ENCODE results near the gene ITFG2. TPM values are rescaled to one million over a fixed set of nuclear protein-coding genes. Genes with fewer than 3 reads are reported as not detected.

ITFG2 gene
- total RNA-seq, 1 donor from 2014 or later, result 41.8 TPM

DNA sequence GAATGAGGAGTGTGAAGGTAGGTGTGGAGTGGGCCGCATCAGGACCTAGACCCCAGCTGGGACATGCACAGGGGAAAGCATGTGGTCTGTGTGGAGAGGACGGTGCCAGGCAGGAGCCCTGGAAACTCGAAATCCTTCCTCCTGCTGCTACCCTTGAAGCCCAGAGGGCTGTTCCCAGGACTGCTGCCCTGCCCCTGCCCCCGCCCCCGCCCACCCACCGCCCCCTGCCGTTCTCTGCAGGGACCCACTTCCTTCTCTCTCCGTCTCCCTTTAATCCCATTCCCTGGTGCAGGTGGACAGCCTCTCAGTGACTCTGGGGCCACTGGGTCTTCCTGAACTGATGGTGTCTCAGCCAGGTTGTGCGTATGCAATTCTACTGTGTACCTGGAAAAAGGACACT, 8.0 kb downstream of the ITFG2 start:
- no peaks in the 10 kb centered on the region for H3K4me1 Mint-ChIP-seq (ENCODE audit: unreplicated experiment)
- TF ChIP-seq, protein P1, sequence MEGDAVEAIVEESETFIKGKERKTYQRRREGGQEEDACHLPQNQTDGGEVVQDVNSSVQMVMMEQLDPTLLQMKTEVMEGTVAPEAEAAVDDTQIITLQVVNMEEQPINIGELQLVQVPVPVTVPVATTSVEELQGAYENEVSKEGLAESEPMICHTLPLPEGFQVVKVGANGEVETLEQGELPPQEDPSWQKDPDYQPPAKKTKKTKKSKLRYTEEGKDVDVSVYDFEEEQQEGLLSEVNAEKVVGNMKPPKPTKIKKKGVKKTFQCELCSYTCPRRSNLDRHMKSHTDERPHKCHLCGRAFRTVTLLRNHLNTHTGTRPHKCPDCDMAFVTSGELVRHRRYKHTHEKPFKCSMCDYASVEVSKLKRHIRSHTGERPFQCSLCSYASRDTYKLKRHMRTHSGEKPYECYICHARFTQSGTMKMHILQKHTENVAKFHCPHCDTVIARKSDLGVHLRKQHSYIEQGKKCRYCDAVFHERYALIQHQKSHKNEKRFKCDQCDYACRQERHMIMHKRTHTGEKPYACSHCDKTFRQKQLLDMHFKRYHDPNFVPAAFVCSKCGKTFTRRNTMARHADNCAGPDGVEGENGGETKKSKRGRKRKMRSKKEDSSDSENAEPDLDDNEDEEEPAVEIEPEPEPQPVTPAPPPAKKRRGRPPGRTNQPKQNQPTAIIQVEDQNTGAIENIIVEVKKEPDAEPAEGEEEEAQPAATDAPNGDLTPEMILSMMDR (conservative IDR thresholded peaks at IDR 0.05), result no peak
- no peak overlapping the region for H3K27ac Mint-ChIP-seq
- DNase-seq (ENCODE audit: extremely low spot score, unreplicated experiment), result no peak
- no peaks in the 10 kb centered on the region for H3K9me3 Mint-ChIP-seq
- H3K27me3 Mint-ChIP-seq, result no peaks in the 10 kb centered on the region
- H3K36me3 Mint-ChIP-seq, result peaks cover 56% of the 10 kb centered on the region
- no peak overlapping the region for H3K4me3 Mint-ChIP-seq

DNA sequence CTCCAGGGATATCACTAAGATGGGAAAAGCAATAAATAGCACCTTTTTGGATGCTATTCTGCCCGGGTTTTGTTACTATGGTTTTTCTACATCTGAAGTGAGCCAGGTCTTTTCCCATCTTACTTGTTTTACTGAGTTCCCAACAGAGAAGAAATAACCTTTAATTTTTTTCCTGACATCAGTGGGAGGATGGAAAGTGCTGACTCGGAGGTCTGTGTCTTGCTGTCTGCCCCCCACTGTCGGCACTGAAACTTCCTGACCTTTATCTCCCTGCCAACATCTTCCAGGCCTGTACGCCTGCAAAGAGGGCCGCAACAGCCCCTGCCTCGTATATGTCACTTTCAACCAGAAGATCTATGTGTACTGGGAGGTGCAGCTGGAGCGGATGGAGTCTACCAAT, 11.0 kb downstream of the ITFG2 start:
- peaks cover 57% of the 10 kb centered on the region for H3K36me3 Mint-ChIP-seq
- no peak overlapping the region for H3K27ac Mint-ChIP-seq

DNA sequence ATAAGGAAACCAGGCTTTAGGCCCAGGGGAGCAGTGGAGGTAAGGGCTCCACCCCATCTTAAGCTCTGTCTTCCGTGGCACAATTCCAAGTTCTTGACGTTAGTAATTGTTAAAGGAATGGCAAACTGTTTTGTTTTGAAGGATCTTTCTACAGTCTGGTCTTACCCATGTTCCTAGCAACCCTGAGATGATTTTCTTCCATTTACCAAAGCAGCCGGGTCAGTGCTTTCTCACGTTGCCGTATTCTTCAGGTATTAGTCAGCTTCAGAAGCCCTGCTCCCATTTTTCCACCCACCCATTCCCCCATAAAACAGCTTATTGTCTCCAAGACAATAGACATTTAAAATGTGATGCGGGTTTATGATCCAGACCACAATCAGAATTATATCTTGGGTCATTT, 12.1 kb downstream of the ITFG2 start:
- no peaks in the 10 kb centered on the region for H3K9me3 Mint-ChIP-seq
- peaks cover 64% of the 10 kb centered on the region for H3K36me3 Mint-ChIP-seq
- H3K4me1 Mint-ChIP-seq (ENCODE audit: unreplicated experiment), result no peaks in the 10 kb centered on the region
- H3K27me3 Mint-ChIP-seq, result no peaks in the 10 kb centered on the region
- H3K4me3 Mint-ChIP-seq, result no peak overlapping the region
- TF ChIP-seq, protein P1 (conservative IDR thresholded peaks at IDR 0.05), result no peak
- no peak overlapping the region for H3K27ac Mint-ChIP-seq
- no peak for DNase-seq (ENCODE audit: extremely low spot score, unreplicated experiment)

More for the DNA sequence above, 11.0 kb downstream of the ITFG2 start:
- no peaks in the 10 kb centered on the region for H3K4me1 Mint-ChIP-seq (ENCODE audit: unreplicated experiment)
- no peak for DNase-seq (ENCODE audit: extremely low spot score, unreplicated experiment)
- H3K27me3 Mint-ChIP-seq, result no peaks in the 10 kb centered on the region
- H3K9me3 Mint-ChIP-seq, result no peaks in the 10 kb centered on the region
- H3K4me3 Mint-ChIP-seq, result no peak overlapping the region
- TF ChIP-seq, protein P1 (conservative IDR thresholded peaks at IDR 0.05), result no peak

DNA sequence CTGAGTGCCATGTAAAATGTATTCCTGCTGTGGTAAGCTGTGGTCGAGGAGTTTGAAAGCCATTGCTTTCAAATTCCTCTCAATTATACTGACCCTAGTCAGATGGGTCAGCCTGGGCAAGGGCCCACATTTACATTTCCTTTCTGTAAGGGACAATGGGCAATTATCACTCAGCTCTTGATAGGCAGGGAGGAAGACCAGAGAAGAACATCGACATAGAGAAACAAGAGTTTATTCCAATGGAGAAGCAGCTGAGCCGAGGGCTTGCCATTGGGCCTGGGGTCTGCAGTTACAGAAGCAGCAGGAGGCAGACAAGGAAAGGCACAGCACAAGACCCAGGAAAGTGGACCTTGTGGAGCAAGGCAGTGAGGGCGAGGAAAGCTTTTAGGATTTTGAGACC, 12.7 kb downstream of the ITFG2 start:
- DNase-seq (ENCODE audit: extremely low spot score, unreplicated experiment), result no peak
- Mint-ChIP-seq H3K36me3 (peaks cover 60% of the 10 kb centered on the region), H3K4me1 (ENCODE audit: unreplicated experiment) (no peaks in the 10 kb centered on the region), H3K4me3 (no peak overlapping the region), H3K9me3 (no peaks in the 10 kb centered on the region), H3K27me3 (no peaks in the 10 kb centered on the region), H3K27ac (no peak overlapping the region)
- TF ChIP-seq, protein P1 (conservative IDR thresholded peaks at IDR 0.05), result no peak

DNA sequence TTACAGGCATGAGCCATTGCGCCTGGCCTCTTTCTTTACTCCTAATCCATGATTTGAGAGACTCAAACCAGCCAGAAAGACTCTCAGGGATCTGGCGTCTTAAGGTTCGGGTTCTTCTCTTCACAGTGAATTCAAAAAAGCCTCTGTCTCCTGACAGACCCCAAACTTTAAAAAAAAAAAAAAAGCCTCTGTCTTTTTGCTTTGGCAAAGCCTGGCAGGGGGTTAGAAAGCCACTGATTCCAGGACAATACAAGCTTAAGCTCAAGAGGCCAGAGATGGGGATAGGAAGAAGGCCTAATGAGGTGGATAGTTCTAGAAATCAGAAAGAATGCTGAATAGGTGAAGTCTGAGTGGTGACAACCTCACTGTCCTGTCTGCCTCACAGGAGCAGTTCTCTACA, 13.6 kb downstream of the ITFG2 start:
- Mint-ChIP-seq H3K27ac (no peak overlapping the region), H3K4me3 (no peak overlapping the region), H3K36me3 (peaks cover 63% of the 10 kb centered on the region), H3K4me1 (ENCODE audit: unreplicated experiment) (no peaks in the 10 kb centered on the region), H3K27me3 (no peaks in the 10 kb centered on the region), H3K9me3 (no peaks in the 10 kb centered on the region)
- TF ChIP-seq, protein P1 (conservative IDR thresholded peaks at IDR 0.05), result no peak
- no peak for DNase-seq (ENCODE audit: extremely low spot score, unreplicated experiment)

Data from type B pancreatic cell (in vitro differentiated cells).